ENCODE data around the gene CD200R1. TPM values are rescaled to one million over a fixed set of nuclear protein-coding genes. Genes with fewer than 3 reads are reported as not detected.

CD200R1 gene
- total RNA-seq, 3 donors from 2014 or later (not counting 1 experiment from before 2014, with no cell fraction given): 0.38 to 25.8 (median 1.7) TPM

DNA sequence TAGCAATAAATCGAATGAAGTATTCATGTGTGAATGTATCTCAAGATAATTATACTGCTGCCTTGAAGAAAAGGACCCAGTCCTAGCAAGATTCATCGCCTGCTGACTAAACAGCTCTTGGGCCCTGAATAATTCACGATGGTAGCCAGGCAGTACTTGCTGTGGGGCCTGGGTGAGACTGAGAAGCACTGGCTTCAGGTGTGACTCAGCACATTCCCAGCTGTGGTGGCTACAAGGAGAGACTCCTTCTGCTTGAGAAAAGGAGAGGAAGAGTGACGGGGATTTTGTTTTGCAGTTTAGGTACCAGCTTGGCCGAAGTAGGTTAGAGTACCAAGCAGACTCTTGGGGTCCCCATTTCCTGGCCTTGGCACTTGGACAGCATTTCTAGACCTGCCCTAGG, 80.6 kb downstream of the CD200R1 start:
- no peak overlapping the region for H3K4me3 Mint-ChIP-seq
- no peaks in the 10 kb centered on the region for H3K9me3 Mint-ChIP-seq
- intact Hi-C loops (cut with micrococcal nuclease): no loop called here
- H3K9me3 ChIP-seq (ENCODE audit: control insufficient read depth, insufficient read depth, low read length): no peaks in the 10 kb centered on the region
- no peak for DNase-seq
- TF ChIP-seq, protein P1, sequence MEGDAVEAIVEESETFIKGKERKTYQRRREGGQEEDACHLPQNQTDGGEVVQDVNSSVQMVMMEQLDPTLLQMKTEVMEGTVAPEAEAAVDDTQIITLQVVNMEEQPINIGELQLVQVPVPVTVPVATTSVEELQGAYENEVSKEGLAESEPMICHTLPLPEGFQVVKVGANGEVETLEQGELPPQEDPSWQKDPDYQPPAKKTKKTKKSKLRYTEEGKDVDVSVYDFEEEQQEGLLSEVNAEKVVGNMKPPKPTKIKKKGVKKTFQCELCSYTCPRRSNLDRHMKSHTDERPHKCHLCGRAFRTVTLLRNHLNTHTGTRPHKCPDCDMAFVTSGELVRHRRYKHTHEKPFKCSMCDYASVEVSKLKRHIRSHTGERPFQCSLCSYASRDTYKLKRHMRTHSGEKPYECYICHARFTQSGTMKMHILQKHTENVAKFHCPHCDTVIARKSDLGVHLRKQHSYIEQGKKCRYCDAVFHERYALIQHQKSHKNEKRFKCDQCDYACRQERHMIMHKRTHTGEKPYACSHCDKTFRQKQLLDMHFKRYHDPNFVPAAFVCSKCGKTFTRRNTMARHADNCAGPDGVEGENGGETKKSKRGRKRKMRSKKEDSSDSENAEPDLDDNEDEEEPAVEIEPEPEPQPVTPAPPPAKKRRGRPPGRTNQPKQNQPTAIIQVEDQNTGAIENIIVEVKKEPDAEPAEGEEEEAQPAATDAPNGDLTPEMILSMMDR (IDR thresholded peaks at IDR 0.05): no peak
- no peaks in the 10 kb centered on the region for H3K36me3 Mint-ChIP-seq
- peaks cover 6 to 19% of the 10 kb centered on the region in 2 donors for H3K27me3 Mint-ChIP-seq (ENCODE audit: low read depth in 2 of 2)
- no peaks in the 10 kb centered on the region for H3K4me1 Mint-ChIP-seq
- no peak overlapping the region for H3K27ac Mint-ChIP-seq
- 82% methylated on average over 5 of the region's 5 CpGs for WGBS (ENCODE audit: insufficient coverage)
- H3K4me3 ChIP-seq (ENCODE audit: low read length): no peak overlapping the region
- H3K4me1 ChIP-seq (ENCODE audit: control insufficient read depth, insufficient read depth, low read length): no peaks in the 10 kb centered on the region
- no peak overlapping the region for H3K27ac ChIP-seq (ENCODE audit: low read length)
- no peaks in the 10 kb centered on the region for H3K27me3 ChIP-seq (ENCODE audit: control insufficient read depth, insufficient read depth, low read length)
- H3K36me3 ChIP-seq (ENCODE audit: control insufficient read depth, insufficient read depth, low read length): no peaks in the 10 kb centered on the region
- ATAC-seq: no peak

DNA sequence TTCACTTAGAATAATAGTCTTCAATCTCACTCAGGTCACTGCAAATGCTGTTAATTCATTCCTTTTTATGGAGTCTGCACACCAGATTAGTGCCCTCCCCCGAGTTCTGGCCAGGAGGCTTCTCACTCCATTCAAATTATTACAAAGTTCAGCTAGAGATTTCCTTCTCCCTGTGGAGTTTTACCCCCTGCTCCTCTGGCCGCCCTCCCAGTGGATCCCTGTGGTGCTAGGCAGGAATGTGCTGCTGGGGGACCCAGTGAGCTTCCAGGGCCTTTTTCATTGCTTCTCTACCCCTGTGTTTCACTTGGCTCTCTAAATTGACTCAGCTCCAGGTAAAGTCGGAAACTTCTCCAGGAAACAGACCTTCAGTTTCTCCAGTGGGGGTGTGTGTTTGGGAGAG, 85.5 kb downstream of the CD200R1 start:
- H3K27me3 ChIP-seq (ENCODE audit: control insufficient read depth, insufficient read depth, low read length): no peaks in the 10 kb centered on the region
- intact Hi-C loops (cut with micrococcal nuclease): no loop called here
- no peak for DNase-seq
- WGBS (ENCODE audit: insufficient coverage): 87% methylated on average over 3 of the region's 3 CpGs
- TF ChIP-seq, protein P1 (IDR thresholded peaks at IDR 0.05): no peak
- H3K4me1 ChIP-seq (ENCODE audit: control insufficient read depth, insufficient read depth, low read length): no peaks in the 10 kb centered on the region
- H3K27me3 Mint-ChIP-seq (ENCODE audit: low read depth in 2 of 2): peaks cover 6 to 19% of the 10 kb centered on the region in 2 donors
- H3K4me3 Mint-ChIP-seq: no peak overlapping the region
- no peak for ATAC-seq
- H3K36me3 ChIP-seq (ENCODE audit: control insufficient read depth, insufficient read depth, low read length): no peaks in the 10 kb centered on the region
- no peaks in the 10 kb centered on the region for H3K9me3 Mint-ChIP-seq
- no peaks in the 10 kb centered on the region for H3K36me3 Mint-ChIP-seq
- H3K27ac ChIP-seq (ENCODE audit: low read length): no peak overlapping the region
- no peak overlapping the region for H3K4me3 ChIP-seq (ENCODE audit: low read length)
- H3K9me3 ChIP-seq (ENCODE audit: control insufficient read depth, insufficient read depth, low read length): no peaks in the 10 kb centered on the region
- H3K27ac Mint-ChIP-seq: no peak overlapping the region
- H3K4me1 Mint-ChIP-seq: no peaks in the 10 kb centered on the region

DNA sequence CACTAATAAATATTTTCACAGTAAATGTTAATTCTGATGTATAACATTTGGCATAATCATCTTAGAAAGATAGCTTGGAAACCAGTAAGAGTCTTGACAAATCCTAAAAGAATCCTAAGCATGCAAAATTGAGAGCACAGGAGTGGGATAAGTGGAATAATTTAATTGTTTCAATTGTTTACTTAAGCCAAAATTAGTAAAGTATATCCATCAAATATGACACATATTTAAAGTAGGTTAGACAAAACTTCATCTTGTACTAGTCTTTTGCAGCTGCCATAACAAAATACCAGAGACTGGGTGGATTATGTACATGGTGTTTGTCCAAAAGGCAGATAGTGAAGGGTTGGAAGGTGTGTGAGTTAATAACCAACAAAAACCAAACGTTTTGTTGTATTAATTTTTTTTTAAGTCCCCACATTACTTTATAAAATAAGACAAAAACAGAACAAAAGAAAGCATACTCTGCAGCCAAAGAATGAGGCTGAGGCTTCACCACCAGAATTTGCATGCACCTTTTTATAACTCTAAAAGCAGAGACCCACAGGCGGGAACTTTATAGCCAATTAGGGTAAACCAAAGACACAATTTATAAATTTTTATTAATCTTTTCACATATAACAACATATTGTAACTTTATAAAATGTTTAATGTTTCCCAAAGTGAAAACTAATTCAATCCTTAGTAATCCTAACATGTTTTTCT, 86.4 kb downstream of the CD200R1 start:
- no peak overlapping the region for H3K27ac ChIP-seq (ENCODE audit: low read length)
- no peak for ATAC-seq
- Mint-ChIP-seq H3K9me3 (no peaks in the 10 kb centered on the region), H3K27me3 (ENCODE audit: low read depth in 2 of 2) (peaks cover 6 to 19% of the 10 kb centered on the region in 2 donors), H3K4me3 (no peak overlapping the region), H3K36me3 (no peaks in the 10 kb centered on the region), H3K4me1 (no peaks in the 10 kb centered on the region), H3K27ac (no peak overlapping the region)
- no peak overlapping the region for H3K4me3 ChIP-seq (ENCODE audit: low read length)
- DNase-seq: no peak
- no peaks in the 10 kb centered on the region for H3K4me1 ChIP-seq (ENCODE audit: control insufficient read depth, insufficient read depth, low read length)
- TF ChIP-seq, protein P1 (IDR thresholded peaks at IDR 0.05): no peak
- WGBS (ENCODE audit: insufficient coverage): 33% methylated on average over 1 of the region's 2 CpGs
- H3K27me3 ChIP-seq (ENCODE audit: control insufficient read depth, insufficient read depth, low read length): no peaks in the 10 kb centered on the region
- H3K9me3 ChIP-seq (ENCODE audit: control insufficient read depth, insufficient read depth, low read length): no peaks in the 10 kb centered on the region
- no peaks in the 10 kb centered on the region for H3K36me3 ChIP-seq (ENCODE audit: control insufficient read depth, insufficient read depth, low read length)
- intact Hi-C loops (cut with micrococcal nuclease): no loop called here
